BLaER1 treated with 17β-estradiol and CSF1 and Interleukin-3, amounts not matched to agents 10 nM and 100 nM (cell line): ENCODE data around the gene TBC1D4.
"Not testable (repeated sequence)": the region's sequence is repeated elsewhere in the genome, so short reads cannot be mapped to it uniquely, and the experiment has no call there.

ENCODE experiments used
- H3K27ac ChIP-seq, 11 experiments: shearing (Covaris generic); formaldehyde crosslinking; 2 replicates each; pipeline ENCODE4 v1.8.1; 2022
- H3K27me3 ChIP-seq, 11 experiments: shearing (Covaris generic); formaldehyde crosslinking; 2 replicates each; pipeline ENCODE4 v1.8.1; 2022
- H3K36me3 ChIP-seq, 11 experiments: shearing (Covaris generic); formaldehyde crosslinking; 2 replicates each; pipeline ENCODE4 v1.8.1; 2022
- H3K4me1 ChIP-seq, 10 experiments: shearing (Covaris generic); formaldehyde crosslinking; 2 replicates each; pipeline ENCODE4 v1.8.1; 2022
- H3K4me2 ChIP-seq, 11 experiments: shearing (Covaris generic); formaldehyde crosslinking; 2 replicates each; pipeline ENCODE4 v1.8.1; 2022
- H3K4me3 ChIP-seq, 10 experiments: shearing (Covaris generic); formaldehyde crosslinking; 2 replicates each; pipeline ENCODE4 v1.8.1; 2022
- H3K9ac ChIP-seq, 11 experiments: shearing (Covaris generic); formaldehyde crosslinking; 2 replicates each; pipeline ENCODE4 v1.8.1; 2022
- H3K9me3 ChIP-seq, 11 experiments: shearing (Covaris generic); formaldehyde crosslinking; replicated peaks in 1 of 11; 2 replicates each; pipeline ENCODE4 v1.8.1; 2022
- H4K20me1 ChIP-seq, 11 experiments: shearing (Covaris generic); formaldehyde crosslinking; 2 replicates each; pipeline ENCODE4 v1.8.1; 2022
- Cebpa-rat ChIP-seq, 11 experiments: shearing (Covaris generic); IDR thresholded peaks; 2 replicates each; pipeline ENCODE4 v1.8.1; 2022

Gene TBC1D4

DNA sequence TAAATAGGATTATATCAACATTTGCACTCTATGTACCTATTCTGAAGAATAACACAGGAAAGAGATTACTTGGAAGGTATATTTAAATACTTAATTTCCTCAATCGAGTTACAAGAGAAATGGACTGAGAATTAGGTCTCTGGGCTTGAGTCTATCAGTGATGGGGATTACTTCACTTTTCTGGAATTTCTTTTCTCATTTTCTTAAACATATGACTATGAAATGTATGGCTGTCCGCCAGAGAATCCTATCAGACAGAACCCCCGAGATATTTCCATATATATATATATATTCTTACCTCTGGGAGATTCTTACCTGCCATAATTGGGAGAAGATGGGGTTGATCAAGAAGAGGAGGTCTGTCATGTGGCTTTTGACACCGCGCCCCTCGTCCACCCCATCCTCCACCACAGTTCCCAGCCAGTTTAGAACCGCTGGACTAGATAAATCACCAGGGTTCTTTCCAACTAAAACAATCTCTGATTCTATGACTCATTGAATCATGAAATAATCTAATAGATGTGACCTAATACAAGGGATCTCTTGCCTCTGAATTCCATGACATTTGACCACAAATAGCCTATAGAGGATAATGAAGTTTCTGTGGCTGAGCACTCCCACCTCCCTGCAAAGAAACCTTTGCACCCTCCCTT is 231.3 kb downstream of the TBC1D4 start:
- TF ChIP-seq Cebpa-rat (IDR thresholded peaks at IDR 0.05), result no peak
- Histone ChIP-seq H3K4me2 (no peak overlapping the region), H3K9me3 (peaks cover 0 to 13% (median 9%) of the 10 kb centered on the region in 11 experiments; a peak in 12 of 22 replicates), H3K36me3 (no peaks in the 10 kb centered on the region), H3K27me3 (no peaks in the 10 kb centered on the region), H3K27ac (no peak overlapping the region), H4K20me1 (no peaks in the 10 kb centered on the region), H3K4me1 (no peaks in the 10 kb centered on the region), H3K9ac (no peak overlapping the region), H3K4me3 (no peak overlapping the region)

DNA sequence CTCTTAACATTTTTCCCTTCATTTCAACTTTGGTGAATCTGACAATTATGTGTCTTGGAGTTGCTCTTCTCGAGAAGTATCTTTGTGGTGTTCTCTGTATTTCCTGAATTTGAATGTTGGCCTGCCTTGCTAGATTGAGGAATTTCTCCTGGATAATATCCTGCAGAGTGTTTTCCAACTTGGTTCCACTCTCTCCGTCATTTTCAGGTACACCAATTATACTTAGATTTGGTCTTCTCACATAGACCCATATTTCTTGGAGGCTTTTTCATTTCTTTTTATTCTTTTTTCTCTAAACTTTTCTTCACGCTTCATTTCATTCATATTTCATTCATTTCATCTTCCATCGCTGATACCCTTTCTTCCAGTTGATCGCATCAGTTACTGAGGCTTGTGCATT is 236.4 kb downstream of the TBC1D4 start:
- not testable (repeated sequence) for H3K36me3 ChIP-seq, H3K27ac ChIP-seq

DNA sequence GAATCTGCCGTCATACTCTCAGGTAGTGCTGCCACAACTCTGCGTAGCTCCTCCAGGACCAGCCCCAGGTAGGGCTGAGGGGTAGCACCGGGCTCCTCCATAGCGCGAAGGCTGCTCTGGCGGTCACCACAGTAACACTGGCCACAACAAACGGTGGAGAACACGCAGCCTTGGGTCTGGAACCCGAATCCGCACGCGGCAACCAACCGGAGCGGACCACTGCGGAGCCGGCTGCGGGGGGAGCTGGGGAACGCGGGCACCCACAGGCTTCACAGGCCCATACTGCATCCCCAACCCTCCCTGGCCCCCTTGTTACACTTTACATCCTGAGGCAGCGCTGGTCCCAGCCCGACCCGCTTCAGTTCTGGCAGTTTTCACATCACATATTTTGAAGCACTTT is 241.7 kb downstream of the TBC1D4 start:
- H3K27me3 ChIP-seq, H3K27ac ChIP-seq, H4K20me1 ChIP-seq, H3K9ac ChIP-seq, H3K4me1 ChIP-seq, H3K36me3 ChIP-seq, H3K4me3 ChIP-seq, H3K4me2 ChIP-seq: not testable (repeated sequence)
- peaks cover 0 to 13% (median 8%) of the 10 kb centered on the region in 11 experiments; a peak in 9 of 22 replicates for H3K9me3 ChIP-seq

More for the DNA sequence above, 236.4 kb downstream of the TBC1D4 start:
- not testable (repeated sequence) for H4K20me1 ChIP-seq, H3K4me2 ChIP-seq, H3K4me1 ChIP-seq, H3K27me3 ChIP-seq, H3K9ac ChIP-seq, H3K4me3 ChIP-seq
- H3K9me3 ChIP-seq, result peaks cover 0 to 14% (median 9%) of the 10 kb centered on the region in 11 experiments; a peak in 12 of 22 replicates

DNA sequence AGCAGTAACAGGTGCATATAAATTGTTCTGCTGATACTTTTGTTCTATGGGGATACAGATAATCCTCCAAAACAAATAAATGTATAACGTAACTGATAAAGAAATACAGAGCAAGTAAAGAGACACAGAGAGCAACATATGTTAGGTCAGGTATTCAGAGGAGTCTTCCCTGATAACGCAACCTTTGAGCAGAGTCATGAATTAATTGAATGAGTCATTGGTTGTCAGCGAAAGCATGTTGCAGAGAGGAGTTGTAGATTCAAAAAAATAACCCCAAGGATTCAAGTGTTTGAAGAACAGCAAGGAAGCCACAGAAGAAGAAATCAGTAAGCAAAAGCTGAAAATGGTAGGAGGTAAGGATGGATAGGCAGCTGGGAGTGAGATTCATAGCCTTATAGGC is 245.2 kb downstream of the TBC1D4 start:
- Histone ChIP-seq H3K4me3 (no peak overlapping the region), H4K20me1 (no peaks in the 10 kb centered on the region), H3K27ac (no peak overlapping the region), H3K4me2 (no peak overlapping the region), H3K36me3 (no peaks in the 10 kb centered on the region), H3K4me1 (no peaks in the 10 kb centered on the region; a peak in 1 of 20 replicates), H3K9me3 (peaks cover 0 to 26% (median 8%) of the 10 kb centered on the region in 11 experiments; a peak in 11 of 22 replicates), H3K9ac (no peak overlapping the region), H3K27me3 (no peaks in the 10 kb centered on the region)
- TF ChIP-seq Cebpa-rat (IDR thresholded peaks at IDR 0.05), result no peak
